ENCODE data around the gene ING2.
"Not testable (repeated sequence)": the region's sequence is repeated elsewhere in the genome, so short reads cannot be mapped to it uniquely, and the experiment has no call there.

ING2 gene

GRCh38 chr4:183548306-183548705, 43.4 kb downstream of the ING2 start:
- DNase-seq (ENCODE audit: low spot score), result no peak

- no peak for DNase-seq (ENCODE audit: low spot score)
These were observed 45.7 kb downstream of the ING2 start for GRCh38 chr4:183550345-183551093.

GRCh38 chr4:183552274-183553146, 47.7 kb downstream of the ING2 start:
- no peak for DNase-seq (ENCODE audit: low spot score)

- not testable (repeated sequence) for DNase-seq (ENCODE audit: low spot score)
These were observed 48.3 kb downstream of the ING2 start for GRCh38 chr4:183553147-183553478.

GRCh38 chr4:183553601-183554345, 48.9 kb downstream of the ING2 start:
- DNase-seq (ENCODE audit: low spot score), result no peak

- DNase-seq (ENCODE audit: low spot score), result no peak
These were observed 49.5 kb downstream of the ING2 start for GRCh38 chr4:183554346-183554686.

GRCh38 chr4:183554878-183555585, 50.2 kb downstream of the ING2 start:
- no peak for DNase-seq (ENCODE audit: low spot score)

- no peak for DNase-seq (ENCODE audit: low spot score)
These were observed 52.1 kb downstream of the ING2 start for GRCh38 chr4:183556947-183557346.

- no peak for DNase-seq (ENCODE audit: low spot score)
These were observed 52.8 kb downstream of the ING2 start for GRCh38 chr4:183557611-183558010.

- no peak for DNase-seq (ENCODE audit: low spot score)
These were observed 54.0 kb downstream of the ING2 start for GRCh38 chr4:183558873-183559272.

GRCh38 chr4:183561905-183562304, 57.0 kb downstream of the ING2 start:
- no peak for DNase-seq (ENCODE audit: low spot score)
